SK-N-SH (cell line): Measurements from ENCODE around the gene CADM1. TPM values are rescaled to one million over a fixed set of nuclear protein-coding genes. Genes with fewer than 3 reads are reported as not detected.

Experiments used
- CTCF ChIA-PET: fragments of 300-600, 350-600 bp; formaldehyde crosslinking; extraction: SDS; loops from one replicate; lab custom pipeline; 2021; lab: Yijun Ruan, JAX
- POLR2A ChIA-PET: fragments of 350-600 bp; sonication (Branson Sonifier 250); formaldehyde crosslinking; extraction: SDS; loops from one replicate; lab custom pipeline; 2020; ENCODE audit warnings: antibody characterized with exemption, inconsistent platforms; lab: Yijun Ruan, JAX
- DNase-seq: peaks from one replicate; pipeline ENCODE4 v3.0.0; 2012
- H2AFZ ChIP-seq: fragments of 200-600 bp; sonication (generic); 2 replicates; pipeline ENCODE4 v1.8.1; 2016; ENCODE audit warnings: antibody characterized with exemption, mild to moderate bottlenecking, low read depth
- H3F3A ChIP-seq: fragments of 200-600 bp; sonication (generic); replicated peaks from 2 replicates; pipeline ENCODE3; 2016; ENCODE audit warnings: antibody characterized with exemption, mild to moderate bottlenecking; ENCODE audit not compliant: insufficient read depth
- H3K27ac ChIP-seq, 2 experiments: fragments of 200-500 bp in 1 of 2; fragments of 200-600 bp in 1 of 2; sonication (Bioruptor generic) in 1 of 2; sonication (generic), shearing (Covaris generic) in 1 of 2; 2 replicates each; pipeline versions ENCODE4 v1.5.1 to v1.6.1; 2014 to 2016; ENCODE audit warnings: low read depth in 2 of 2, inconsistent platforms in 1 of 2, low read length in 1 of 2, mild to moderate bottlenecking in 1 of 2, mixed read lengths in 1 of 2
- H3K27me3 ChIP-seq: fragments of 200-600 bp; sonication (generic), shearing (Covaris generic); 2 replicates; pipeline ENCODE4 v1.6.1; 2016; ENCODE audit warnings: mixed run types; ENCODE audit not compliant: insufficient read depth
- H3K36me3 ChIP-seq, 2 experiments: fragments of 200-500 bp in 1 of 2; fragments of 200-600 bp in 1 of 2; sonication (Bioruptor generic) in 1 of 2; sonication (generic) in 1 of 2; replicated peaks in 1 of 2; 2 replicates each; pipeline versions ENCODE3 to v1.5.1; 2014 to 2016; ENCODE audit warnings: low read length in 1 of 2, mild to moderate bottlenecking in 1 of 2; ENCODE audit not compliant: insufficient read depth in 2 of 2, control insufficient read depth in 1 of 2
- H3K4me1 ChIP-seq, 2 experiments: fragments of 200-500 bp in 1 of 2; fragments of 200-600 bp in 1 of 2; sonication (Bioruptor generic) in 1 of 2; sonication (generic), shearing (Covaris generic) in 1 of 2; 2 replicates each; pipeline versions ENCODE4 v1.5.1 to v1.6.1; 2014 to 2016; ENCODE audit warnings: low read depth in 1 of 2, low read length in 1 of 2, mixed run types in 1 of 2; ENCODE audit not compliant: insufficient read depth in 2 of 2, control insufficient read depth in 1 of 2
- H3K4me2 ChIP-seq: fragments of 200-600 bp; sonication (generic), shearing (Covaris generic); 2 replicates; pipeline ENCODE4 v1.6.1; 2017; ENCODE audit warnings: mixed run types
- H3K4me3 ChIP-seq, 2 experiments: fragments of 200-500 bp in 1 of 2; fragments of 200-600 bp in 1 of 2; sonication (Bioruptor generic) in 1 of 2; sonication (generic), shearing (Covaris generic) in 1 of 2; 2 replicates each; pipeline versions ENCODE4 v1.5.1 to v1.8.1; 2014 to 2016; ENCODE audit warnings: low read depth in 2 of 2, inconsistent platforms in 1 of 2, low read length in 1 of 2, mild to moderate bottlenecking in 1 of 2, mixed read lengths in 1 of 2, moderate library complexity in 1 of 2
- H3K79me2 ChIP-seq: fragments of 200-600 bp; sonication (generic); 2 replicates; pipeline ENCODE4 v1.8.1; 2017; ENCODE audit warnings: mild to moderate bottlenecking; ENCODE audit not compliant: insufficient read depth
- H3K9ac ChIP-seq: fragments of 200-600 bp; sonication (generic); 2 replicates; pipeline ENCODE4 v1.6.1; 2017; ENCODE audit warnings: mixed run types
- H3K9me2 ChIP-seq: fragments of 200-600 bp; sonication (generic); 2 replicates; pipeline ENCODE4 v1.6.1; 2017; ENCODE audit warnings: mixed run types
- H3K9me3 ChIP-seq: fragments of 200-600 bp; sonication (generic); 2 replicates; pipeline ENCODE4 v1.6.1; 2017; ENCODE audit warnings: mixed run types, mild to moderate bottlenecking, moderate library complexity
- H4K20me1 ChIP-seq: fragments of 200-600 bp; sonication (generic); 2 replicates; pipeline ENCODE4 v1.6.1; 2017; ENCODE audit warnings: mild to moderate bottlenecking, mixed run types; ENCODE audit not compliant: insufficient read depth
- CTCF ChIP-seq: fragments of 200-600 bp; sonication (generic); IDR thresholded peaks from 2 replicates; pipeline ENCODE4 v1.6.1; 2017; ENCODE audit warnings: antibody characterized with exemption, mild to moderate bottlenecking, moderate library complexity
- EP300 ChIP-seq, 2 experiments: IDR thresholded peaks; 2 replicates each; pipeline versions ENCODE4 v1.4.0 to v1.6.1; 2012; ENCODE audit warnings: borderline replicate concordance in 1 of 2, low read depth in 1 of 2, low read length in 1 of 2
- FOXM1 ChIP-seq: IDR thresholded peaks from 2 replicates; pipeline ENCODE4 v1.4.0; 2012; ENCODE audit warnings: low read depth, mild to moderate bottlenecking
- IRF3 ChIP-seq: fragments of 150-350 bp; IDR thresholded peaks from 2 replicates; pipeline ENCODE4 v1.6.1; 2016; ENCODE audit warnings: mild to moderate bottlenecking, low read depth, low read length
- JUND ChIP-seq: IDR thresholded peaks from 2 replicates; pipeline ENCODE4 v1.4.0; 2012
- MAX ChIP-seq: IDR thresholded peaks from 2 replicates; pipeline ENCODE4 v1.4.0; 2012; ENCODE audit warnings: low read depth
- PBX3 ChIP-seq: IDR thresholded peaks from 2 replicates; pipeline ENCODE4; 2012
- POLR2AphosphoS5 ChIP-seq: IDR thresholded peaks from 2 replicates; pipeline ENCODE4 v1.6.1; 2012; ENCODE audit warnings: low read depth, low read length
- RCOR1 ChIP-seq: fragments of 150-350 bp; IDR thresholded peaks from 2 replicates; pipeline ENCODE4 v1.6.1; 2017; ENCODE audit warnings: antibody characterized with exemption, low read length
- RXRA ChIP-seq: IDR thresholded peaks from 2 replicates; pipeline ENCODE4 v1.4.0; 2012; ENCODE audit warnings: low read depth, mild to moderate bottlenecking, borderline replicate concordance
- TAF1 ChIP-seq: IDR thresholded peaks from 2 replicates; pipeline ENCODE4 v1.6.1; 2012; ENCODE audit warnings: low read depth, mild to moderate bottlenecking, low read length, moderate library complexity, borderline replicate concordance
- TEAD4 ChIP-seq: IDR thresholded peaks from 2 replicates; pipeline ENCODE4 v1.4.0; 2012; ENCODE audit warnings: mild to moderate bottlenecking, borderline replicate concordance; ENCODE audit not compliant: insufficient read depth
- USF1 ChIP-seq: IDR thresholded peaks from 2 replicates; pipeline ENCODE4 v1.4.0; 2012; ENCODE audit warnings: low read depth, borderline replicate concordance
- USF2 ChIP-seq: fragments of 150-350 bp; IDR thresholded peaks from 2 replicates; pipeline ENCODE4 v1.6.1; 2017; ENCODE audit warnings: antibody characterized with exemption, low read length, low read depth, borderline replicate concordance
- WGBS: methylation state at CpG from one replicate; pipeline ENCODE4 v1.1.6; 2017; ENCODE audit warnings: low lambda C conversion rate; 5-methylcytosine and 5-hydroxymethylcytosine counted together
- polyA plus RNA-seq, 3 experiments: library from polyadenylated mRNA; depleted of rRNA; stranded (reverse); fragments of >200 nt; gene quantifications; 2 replicates each; pipeline ENCODE4 v1.2.3, GENCODE V29; 2012

The CADM1 gene
- polyA plus RNA-seq, 1 of the 3 experiments (the other 2 are of a cell fraction), result 7.9 TPM

GRCh38 chr11:115406404-115406803, 97.8 kb downstream of the CADM1 start:
- WGBS, result 89% methylated on average over 4 of the region's 4 CpGs
- H3K9me2 ChIP-seq, result no peaks in the 10 kb centered on the region
- no peak overlapping the region for H3K27ac ChIP-seq
- no peaks in the 10 kb centered on the region for H3F3A ChIP-seq
- H4K20me1 ChIP-seq, result no peaks in the 10 kb centered on the region
- no peak overlapping the region for H3K9ac ChIP-seq
- POLR2A ChIA-PET, result no interaction called here
- no peak for DNase-seq
- H3K4me3 ChIP-seq, result no peak overlapping the region
- H2AFZ ChIP-seq, result no peak overlapping the region
- CTCF ChIA-PET, result interaction anchor here (2.4 kb wide), 1 partner anchor 12 kb away, joined by 10 read pairs; no protein-coding TSS in a partner anchor
- no peaks in the 10 kb centered on the region for H3K79me2 ChIP-seq
- TF ChIP-seq TAF1 (no peak), POLR2AphosphoS5 (no peak), EP300 (IDR thresholded peaks at IDR 0.05; ENCODE audit: borderline replicate concordance in 1 of 2, low read depth in 1 of 2, low read length in 1 of 2) (no peak)
- no peaks in the 10 kb centered on the region for H3K36me3 ChIP-seq
- no peaks in the 10 kb centered on the region for H3K9me3 ChIP-seq
- peaks cover 0 to 27% of the 10 kb centered on the region in 2 experiments; a peak in 2 of 4 replicates for H3K4me1 ChIP-seq
- H3K27me3 ChIP-seq, result no peaks in the 10 kb centered on the region
- H3K4me2 ChIP-seq, result no peak overlapping the region

GRCh38 chr11:115398333-115399080, 105.7 kb downstream of the CADM1 start:
- H3K4me3 ChIP-seq, result no peak overlapping the region
- no peak overlapping the region for H3K27ac ChIP-seq
- TF ChIP-seq MAX, result no peak
- no peak for TF ChIP-seq TEAD4
- no peak for DNase-seq
- H4K20me1 ChIP-seq, result no peaks in the 10 kb centered on the region
- ChIA-PET CTCF (interaction anchor here (1.2 kb wide), 1 partner anchor 19 kb away, joined by 3 read pairs; no protein-coding TSS in a partner anchor), POLR2A (no interaction called here)
- H3K27me3 ChIP-seq, result no peaks in the 10 kb centered on the region
- peaks cover 0 to 5% of the 10 kb centered on the region in 2 experiments; a peak in 1 of 4 replicates for H3K4me1 ChIP-seq
- no peak overlapping the region for H2AFZ ChIP-seq
- H3K79me2 ChIP-seq, result no peaks in the 10 kb centered on the region
- no peaks in the 10 kb centered on the region for H3F3A ChIP-seq
- H3K9ac ChIP-seq, result no peak overlapping the region
- H3K4me2 ChIP-seq, result no peak overlapping the region
- 63% methylated on average over 2 of the region's 2 CpGs for whole genome bisulfite sequencing
- no peaks in the 10 kb centered on the region for H3K9me2 ChIP-seq
- H3K36me3 ChIP-seq, result peaks cover 0 to 2% of the 10 kb centered on the region in 2 experiments
- H3K9me3 ChIP-seq, result no peaks in the 10 kb centered on the region

- no peak overlapping the region for H3K4me3 ChIP-seq
- no peaks in the 10 kb centered on the region for H3K9me3 ChIP-seq
- ChIA-PET POLR2A (interaction anchor here (0.6 kb wide), 1 partner anchor 1213 kb away, joined by 3 read pairs; no protein-coding TSS in a partner anchor), CTCF (interaction anchor here (1.0 to 1.3 kb wide), 3 partner anchors 43 to 1295 kb away, joined by 3 read pairs; no protein-coding TSS in a partner anchor)
- H3K27ac ChIP-seq, result no peak overlapping the region
- DNase-seq, result no peak
- no peak overlapping the region for H3K4me2 ChIP-seq
- peaks cover 0 to 2% of the 10 kb centered on the region in 2 experiments for H3K36me3 ChIP-seq
- no peaks in the 10 kb centered on the region for H3K79me2 ChIP-seq
- no peaks in the 10 kb centered on the region for H3K9me2 ChIP-seq
- H3K9ac ChIP-seq, result no peak overlapping the region
- no peak overlapping the region for H2AFZ ChIP-seq
- H3F3A ChIP-seq, result no peaks in the 10 kb centered on the region
- H4K20me1 ChIP-seq, result no peaks in the 10 kb centered on the region
- WGBS, result 78% methylated on average over 1 of the region's 1 CpG
- peaks cover 0 to 10% of the 10 kb centered on the region in 2 experiments; a peak in 2 of 4 replicates for H3K4me1 ChIP-seq
- H3K27me3 ChIP-seq, result no peaks in the 10 kb centered on the region
- TF ChIP-seq CTCF (no peak), RCOR1 (no peak), JUND (no peak), FOXM1 (no peak), USF1 (no peak), POLR2AphosphoS5 (no peak), USF2 (no peak), IRF3 (no peak), PBX3 (no peak), RXRA (no peak)
These were observed 107.7 kb downstream of the CADM1 start for GRCh38 chr11:115396533-115396932.
